GM12878 (cell line): ENCODE data around the gene TESPA1. TPM values are rescaled to one million over a fixed set of nuclear protein-coding genes. Genes with fewer than 3 reads are reported as not detected.
A peak's percentile ranks its signal among the peaks of the same experiment; 100 is the strongest.

Source experiments
- ATAC-seq: fragments of 200-7000 bp; cut with Tn5 transposase; 3 replicates; pipeline ENCODE4 v1.9.1; 2020; ENCODE audit warnings: mild to moderate bottlenecking, moderate library complexity
- Bru-seq: library from RNA; stranded (reverse); fragments of 400-500 nt; gene quantifications from one replicate; lab custom pipeline; 2021; lab: Mats Ljungman, UMichigan
- BruChase-seq, 2 experiments: library from RNA; stranded (reverse); fragments of 400-500 nt; gene quantifications; one replicate each; lab custom pipeline; 2021; lab: Mats Ljungman, UMichigan
- BruUV-seq: library from RNA; stranded (reverse); fragments of 400-500 nt; replicated peaks from 2 replicates; lab custom pipeline; 2021; lab: Mats Ljungman, UMichigan
- CTCF ChIA-PET: fragments of 300-600 bp; sonication (Branson Sonifier 250); formaldehyde crosslinking; extraction: SDS; loops from one replicate; lab custom pipeline; 2021; ENCODE audit warnings: inconsistent platforms; lab: Yijun Ruan, JAX
- POLR2A ChIA-PET: fragments of 350-600 bp; formaldehyde crosslinking; extraction: SDS; loops from one replicate; lab custom pipeline; 2021; ENCODE audit warnings: inconsistent platforms; lab: Charles Lee
- RAD21 ChIA-PET: fragments of 300-600 bp; sonication (Branson Sonifier 250); formaldehyde crosslinking; loops from one replicate; lab custom pipeline; 2023; ENCODE audit warnings: antibody characterized with exemption; ENCODE audit not compliant: unreplicated experiment; lab: Charles Lee
- SMC1A ChIA-PET: fragments of 300-600 bp; sonication (Branson Sonifier 250); formaldehyde crosslinking; loops from one replicate; lab custom pipeline; 2023; ENCODE audit not compliant: unreplicated experiment, uncharacterized antibody; lab: Charles Lee
- DNase-seq: peaks from one replicate; pipeline ENCODE4 v3.0.0-alpha.2; 2011; ENCODE audit warnings: low read depth, low spot score
- FAIRE-seq: peaks from 3 replicates; lab custom pipeline; 2011; peaks lifted over from hg19 to GRCh38; lab: Jason Lieb, UNC
- H2AFZ ChIP-seq: 2 replicates; pipeline ENCODE4 v1.6.0; 2011; ENCODE audit warnings: low read depth, low read length, control low read depth; ENCODE audit not compliant: control insufficient read depth
- H3K27ac ChIP-seq: 2 replicates; pipeline ENCODE4 v1.5.1; 2011; ENCODE audit warnings: control low read depth; ENCODE audit not compliant: control insufficient read depth, insufficient read depth
- H3K27me3 ChIP-seq, 2 experiments: replicated peaks in 1 of 2; 2 replicates each; pipeline versions ENCODE4 v1.6.0 to v1.6.1; 2011; ENCODE audit warnings: low read length in 1 of 2; ENCODE audit not compliant: control insufficient read depth in 2 of 2, insufficient read depth in 2 of 2
- H3K36me3 ChIP-seq, 2 experiments: 2 replicates each; pipeline ENCODE4 v1.5.1; 2011; ENCODE audit warnings: low read length in 1 of 2; ENCODE audit not compliant: control insufficient read depth in 2 of 2, insufficient read depth in 2 of 2
- H3K4me1 ChIP-seq: 2 replicates; pipeline ENCODE4 v1.6.1; 2011; ENCODE audit warnings: mild to moderate bottlenecking, low read length, moderate library complexity, mixed read lengths; ENCODE audit not compliant: control insufficient read depth, insufficient read depth
- H3K4me2 ChIP-seq: 2 replicates; pipeline ENCODE4 v1.6.0; 2011; ENCODE audit warnings: control low read depth; ENCODE audit not compliant: control insufficient read depth, insufficient read depth
- H3K4me3 ChIP-seq: fragments of 200-600 bp; sonication (generic); 2 replicates; pipeline ENCODE4 v1.5.1; 2016
- H3K79me2 ChIP-seq: 2 replicates; pipeline ENCODE4 v1.6.0; 2011; ENCODE audit warnings: low read length; ENCODE audit not compliant: control insufficient read depth, insufficient read depth
- H3K9ac ChIP-seq: 2 replicates; pipeline ENCODE4 v1.8.0; 2011; ENCODE audit warnings: low read length, control low read depth, mixed read lengths; ENCODE audit not compliant: control insufficient read depth, insufficient read depth
- H3K9me3 ChIP-seq: replicated peaks from 3 replicates; pipeline ENCODE4 v1.5.1; 2011; ENCODE audit warnings: mild to moderate bottlenecking, low read length; ENCODE audit not compliant: control insufficient read depth, insufficient read depth
- H4K20me1 ChIP-seq: 2 replicates; pipeline ENCODE4 v1.6.0; 2011; ENCODE audit not compliant: control insufficient read depth, insufficient read depth
- CEBPB ChIP-seq, 2 experiments: fragments of 150-350 bp in 1 of 2; IDR thresholded peaks; 2 replicates each; pipeline ENCODE4 v1.6.1; 2012 to 2014; ENCODE audit warnings: low read depth in 2 of 2, low read length in 2 of 2, borderline replicate concordance in 1 of 2, inconsistent platforms in 1 of 2
- CREB1 ChIP-seq: IDR thresholded peaks from 2 replicates; pipeline ENCODE4 v1.6.1; 2012; ENCODE audit warnings: low read depth, mild to moderate bottlenecking, inconsistent platforms
- CTCF ChIP-seq, 3 experiments: IDR thresholded peaks in 2 of 3; conservative IDR thresholded peaks in 1 of 3; 2 replicates each; pipeline ENCODE4 v1.5.1; 2011; ENCODE audit warnings: low read depth in 3 of 3, low read length in 3 of 3, mild to moderate bottlenecking in 3 of 3, control low read depth in 2 of 3, moderate library complexity in 2 of 3, inconsistent platforms in 1 of 3, mixed read lengths in 1 of 3; ENCODE audit not compliant: control insufficient read depth in 2 of 3, insufficient read depth in 1 of 3; ENCODE audit errors: extremely low read depth in 1 of 3
- GABPA ChIP-seq: IDR thresholded peaks from 2 replicates; pipeline ENCODE4 v1.6.1; 2014; ENCODE audit warnings: antibody characterized with exemption, low read depth, mild to moderate bottlenecking, inconsistent platforms
- HCFC1 ChIP-seq: fragments of 150-350 bp; IDR thresholded peaks from 2 replicates; pipeline ENCODE4 v1.6.1; 2014; ENCODE audit warnings: low read length
- KAT2A ChIP-seq: conservative IDR thresholded peaks from 2 replicates; pipeline ENCODE4 v1.6.1; 2011; ENCODE audit warnings: low read depth, low read length; ENCODE audit not compliant: control insufficient read depth
- MEF2A ChIP-seq: IDR thresholded peaks from 2 replicates; pipeline ENCODE4 v1.6.1; 2011; ENCODE audit warnings: low read depth, mild to moderate bottlenecking, low read length, moderate library complexity; ENCODE audit not compliant: insufficient read depth
- MTA3 ChIP-seq: IDR thresholded peaks from 2 replicates; pipeline ENCODE4 v1.6.1; 2012; ENCODE audit warnings: low read length, inconsistent platforms, borderline replicate concordance
- NBN ChIP-seq: fragments of 450-650 bp; IDR thresholded peaks from 2 replicates; pipeline ENCODE4 v1.6.1; 2016
- SRF ChIP-seq, 2 experiments: IDR thresholded peaks; 2 replicates each; pipeline ENCODE4 v1.6.1; 2011; ENCODE audit warnings: low read depth in 2 of 2, low read length in 2 of 2, mild to moderate bottlenecking in 1 of 2, moderate library complexity in 1 of 2
- WGBS: methylation state at CpG from one replicate; pipeline ENCODE4 v1.1.6; 2016; ENCODE audit warnings: low lambda C conversion rate; ENCODE audit not compliant: insufficient replicate concordance, insufficient coverage; ENCODE audit errors: missing lambda C conversion rate; 5-methylcytosine and 5-hydroxymethylcytosine counted together
- in situ Hi-C: fragments of 300-500 bp; cut with MboI; formaldehyde crosslinking; loops from 9 replicates; pipeline ENCODE4 v1.14.3; 2018; ENCODE audit warnings: mixed read lengths
- intact Hi-C: fragments of 100-400 bp; cut with micrococcal nuclease; formaldehyde crosslinking; loops from one replicate; pipeline ENCODE4 v1.14.2; 2022; ENCODE audit not compliant: unreplicated experiment
- long read RNA-seq, 2 experiments: library from polyadenylated mRNA; unstranded; transcript quantifications; one replicate each; pipeline ENCODE4 v2.0.0, GENCODE V29; 2019 to 2020
- polyA minus RNA-seq, 3 experiments: library from RNA; depleted of rRNA, polyadenylated mRNA; stranded (reverse); fragments of >200 nt; gene quantifications; 2 replicates each; pipeline ENCODE4 v1.2.3, GENCODE V29; 2011
- polyA plus RNA-seq, 11 experiments: library from polyadenylated mRNA; depleted of rRNA in 4 of 11; unstranded in 6 of 11; stranded (reverse) in 5 of 11; fragments of >200 nt; fragmentation: Nextera tagmentation in 4 of 11; fragmentation: Illumina TruSeq in 1 of 11; extraction: Ambion mirVana in 4 of 11; extraction: Trizol in 1 of 11; gene quantifications; 1 replicate in 1 of 11; 2 replicates in 10 of 11; pipeline versions ENCODE4 v1.2.1 to v1.2.3, GENCODE V29; 2011 to 2016; ENCODE audit warnings: inconsistent platforms in 2 of 11, missing spikeins in 2 of 11, low read depth in 1 of 11
- total RNA-seq, 4 experiments: library from RNA; depleted of rRNA in 3 of 4; stranded (reverse); fragments of >200 nt in 3 of 4; fragmentation: Illumina TruSeq in 1 of 4; extraction: Trizol in 1 of 4; gene quantifications; 2 replicates each; pipeline versions ENCODE4 v1.2.1 to v1.2.3, GENCODE V29; 2013 to 2021

TESPA1 gene
- total RNA-seq (2013; cell fraction: nucleolus; rRNA removed): 114 and 127 TPM in 2 replicates
- total RNA-seq (2014; rRNA removed) (23.4 and 23.7 TPM in 2 replicates), total RNA-seq (2014; rRNA removed; fragmentation: Illumina TruSeq; extraction: Trizol) (32.6 and 35.3 TPM in 2 replicates), total RNA-seq (2021) (34.4 and 37.5 TPM in 2 replicates), polyA plus RNA-seq (2011; rRNA removed) (19.6 and 37.5 TPM in 2 replicates), polyA plus RNA-seq (2014; fragmentation: Illumina TruSeq; extraction: Trizol) (56.2 and 61.2 TPM in 2 replicates), polyA plus RNA-seq (2014; fragmentation: Nextera tagmentation; extraction: Ambion mirVana) (10 to 100 TPM; 13.8 to 16.1 TPM), polyA plus RNA-seq (2014; rRNA removed) (23.6 and 26.1 TPM in 2 replicates), polyA plus RNA-seq (2016; fragmentation: Nextera tagmentation; extraction: Ambion mirVana) (10 to 100 TPM; 19.8 to 24.2 TPM), polyA minus RNA-seq (2011; rRNA and poly(A)+ RNA removed) (38.0 and 46.9 TPM in 2 replicates), Bru-seq, nascent RNA (percentile 82 among the genes with signal in this experiment), BruChase-seq, experiment 1, labeled RNA remaining after a 6-hour chase (percentile 78 among the genes with signal in this experiment), BruChase-seq, experiment 2, labeled RNA remaining after a 2-hour chase (percentile 80 among the genes with signal in this experiment)
- 29.9 TPM for polyA plus RNA-seq (2011; ENCODE audit: low read depth)
- 34.9 and 47.4 TPM in 2 replicates for polyA plus RNA-seq (2011; cell fraction: cytosol; rRNA removed)
- 72.2 and 91.4 TPM in 2 replicates for polyA plus RNA-seq (2011; cell fraction: nucleus; rRNA removed)
- 27.3 and 34.0 TPM in 2 replicates for polyA plus RNA-seq (2012)
- polyA minus RNA-seq (2011; cell fraction: cytosol; rRNA and poly(A)+ RNA removed): 28.4 and 28.9 TPM in 2 replicates
- polyA minus RNA-seq (2011; cell fraction: nucleus; rRNA and poly(A)+ RNA removed): 38.7 and 50.2 TPM in 2 replicates
- long read RNA-seq, experiment 1, transcript TESPA1-202 (11 exons, 2,010 nt): major isoform, 6 of 23 reads
- long read RNA-seq, experiment 1, partial matches to known transcripts: 1 of 23 reads
- long read RNA-seq, experiment 1, other reads (novel, unspliced or antisense): 15 of 23 reads
- long read RNA-seq, experiment 2, transcript TESPA1-202 (11 exons, 2,010 nt): major isoform, 27 of 79 reads
- long read RNA-seq, experiment 2, partial matches to known transcripts: 9 of 79 reads
- long read RNA-seq, experiment 2, other reads (novel, unspliced or antisense): 41 of 79 reads

GRCh38 chr12:54984658-54985376 is at the start of gene TESPA1:
TSS of gene TESPA1 (minus strand) at chr12:54984762. CDS start at chr12:54974562, 10,200 bp downstream.
- in situ Hi-C loops: no loop called here
- ATAC-seq (peak; percentile 95), FAIRE-seq (peak; percentile 86), DNase-seq (peak; percentile 90)
- intact Hi-C loops: loop anchor here (2.0 kb wide), 1 partner anchor 26 kb away; no protein-coding TSS in a partner anchor
- H3K27ac ChIP-seq: peak within 1 kb of the TSS; percentile 94
- peak within 1 kb of the TSS; percentile 80 for H3K4me3 ChIP-seq
- H4K20me1 ChIP-seq: no peaks in the 10 kb centered on the region
- no peaks in the 10 kb centered on the region; the same call in 2 of the 3 replicates for H3K9me3 ChIP-seq
- ChIA-PET RAD21 (interaction anchor here (0.7 to 5.5 kb wide), 8 partner anchors 8 to 86 kb away, joined by 3 to 50 read pairs (median 4); no protein-coding TSS in a partner anchor), SMC1A (interaction anchor here (0.8 to 4.7 kb wide), 10 partner anchors 8 to 87 kb away, joined by 3 to 35 read pairs (median 5); no protein-coding TSS in a partner anchor), POLR2A (interaction anchor here (0.9 to 2.6 kb wide), 5 partner anchors 9 to 50 kb away, joined by 3 to 12 read pairs (median 5); no protein-coding TSS in a partner anchor), CTCF (interaction anchor here (0.9 to 4.8 kb wide), 11 partner anchors 8 to 326 kb away, joined by 3 to 50 read pairs (median 6); no protein-coding TSS in a partner anchor)
- TSS peak; percentile 90 for BruUV-seq
- peaks cover 16% of the 10 kb centered on the region for H3K79me2 ChIP-seq
- WGBS: under 1% methylated on average over 12 of the region's 12 CpGs
- H3K4me1 ChIP-seq: peaks cover 26% of the 10 kb centered on the region
- H3K9ac ChIP-seq: peak within 1 kb of the TSS; percentile 60
- peak within 1 kb of the TSS; percentile 55 for H2AFZ ChIP-seq
- H3K27me3 ChIP-seq: no peaks in the 10 kb centered on the region
- H3K4me2 ChIP-seq: peak within 1 kb of the TSS; percentile 64
- peaks cover 0 to 5% of the 10 kb centered on the region in 2 experiments; a peak in 2 of 4 replicates for H3K36me3 ChIP-seq
- peak; percentile 95 for TF ChIP-seq GABPA
- TF ChIP-seq KAT2A: no peak
- TF ChIP-seq CREB1: peak; percentile 86
- 0 out of 4 replicates have a peak, but pooled peaks of 1 of the 2 experiments have one; percentile 8 for TF ChIP-seq SRF (IDR thresholded peaks at IDR 0.05; ENCODE audit: low read depth in 2 of 2, low read length in 2 of 2)
- no peak; the same call in 1 of the 2 replicates for TF ChIP-seq MTA3
- peak in 1 of 2 experiments; percentile 42; a peak in 1 of 4 replicates for TF ChIP-seq CEBPB (IDR thresholded peaks at IDR 0.05; ENCODE audit: borderline replicate concordance in 1 of 2, low read depth in 2 of 2, low read length in 2 of 2)
- TF ChIP-seq CTCF (IDR thresholded peaks at IDR 0.05 in 2 of 3, conservative IDR thresholded peaks at IDR 0.05 in 1 of 3; ENCODE audit: control insufficient read depth in 2 of 3, extremely low read depth in 1 of 3, insufficient read depth in 1 of 3, low read depth in 3 of 3, low read length in 3 of 3): no peak
- 0 out of 2 replicates have a peak, but pooled peaks have one; percentile 41 for TF ChIP-seq HCFC1
- peak; percentile 90 for TF ChIP-seq NBN
- TF ChIP-seq MEF2A: no peak
